AG09309 (cell line): ENCODE data around the gene MYLK4.
A peak's percentile ranks its signal among the peaks of the same experiment; 100 is the strongest.

Experiments
- DNase-seq: peaks from one replicate; pipeline ENCODE4 v3.0.0-alpha.2; 2010; ENCODE audit warnings: low read depth
- H3K4me3 ChIP-seq: 2 replicates; pipeline ENCODE4 v1.5.1; 2011; ENCODE audit warnings: mild to moderate bottlenecking, low read depth, low read length, moderate library complexity; ENCODE audit not compliant: control insufficient read depth
- TF ChIP-seq, protein P1 (sequence below): IDR thresholded peaks from 2 replicates; pipeline ENCODE4 v1.5.1; 2011; ENCODE audit warnings: mild to moderate bottlenecking, low read depth, low read length, inconsistent platforms; ENCODE audit not compliant: insufficient read depth, control insufficient read depth; ENCODE audit errors: missing control alignments

MYLK4 gene

DNA sequence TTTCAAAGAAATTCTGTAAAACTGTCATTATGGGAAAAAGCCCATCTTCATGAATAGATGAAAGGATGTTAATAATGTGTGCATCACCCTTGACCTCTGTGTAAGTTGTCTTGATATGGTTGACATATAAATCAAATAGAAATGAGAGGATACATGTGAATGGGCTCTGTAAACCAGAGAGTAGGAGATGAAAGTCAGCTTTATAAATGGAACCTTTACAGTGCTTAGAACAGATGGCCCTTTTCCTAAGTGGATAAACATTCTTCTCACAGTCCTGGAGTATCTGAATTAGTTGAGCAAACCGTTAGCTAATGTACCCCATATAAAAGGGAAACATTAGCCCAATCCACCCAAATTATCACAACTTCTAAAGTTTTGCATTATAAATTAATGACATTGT lies 57.5 kb downstream of the MYLK4 start:
- no peak for DNase-seq
- H3K4me3 ChIP-seq: no peak overlapping the region
- TF ChIP-seq, protein P1, sequence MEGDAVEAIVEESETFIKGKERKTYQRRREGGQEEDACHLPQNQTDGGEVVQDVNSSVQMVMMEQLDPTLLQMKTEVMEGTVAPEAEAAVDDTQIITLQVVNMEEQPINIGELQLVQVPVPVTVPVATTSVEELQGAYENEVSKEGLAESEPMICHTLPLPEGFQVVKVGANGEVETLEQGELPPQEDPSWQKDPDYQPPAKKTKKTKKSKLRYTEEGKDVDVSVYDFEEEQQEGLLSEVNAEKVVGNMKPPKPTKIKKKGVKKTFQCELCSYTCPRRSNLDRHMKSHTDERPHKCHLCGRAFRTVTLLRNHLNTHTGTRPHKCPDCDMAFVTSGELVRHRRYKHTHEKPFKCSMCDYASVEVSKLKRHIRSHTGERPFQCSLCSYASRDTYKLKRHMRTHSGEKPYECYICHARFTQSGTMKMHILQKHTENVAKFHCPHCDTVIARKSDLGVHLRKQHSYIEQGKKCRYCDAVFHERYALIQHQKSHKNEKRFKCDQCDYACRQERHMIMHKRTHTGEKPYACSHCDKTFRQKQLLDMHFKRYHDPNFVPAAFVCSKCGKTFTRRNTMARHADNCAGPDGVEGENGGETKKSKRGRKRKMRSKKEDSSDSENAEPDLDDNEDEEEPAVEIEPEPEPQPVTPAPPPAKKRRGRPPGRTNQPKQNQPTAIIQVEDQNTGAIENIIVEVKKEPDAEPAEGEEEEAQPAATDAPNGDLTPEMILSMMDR: no peak

DNA sequence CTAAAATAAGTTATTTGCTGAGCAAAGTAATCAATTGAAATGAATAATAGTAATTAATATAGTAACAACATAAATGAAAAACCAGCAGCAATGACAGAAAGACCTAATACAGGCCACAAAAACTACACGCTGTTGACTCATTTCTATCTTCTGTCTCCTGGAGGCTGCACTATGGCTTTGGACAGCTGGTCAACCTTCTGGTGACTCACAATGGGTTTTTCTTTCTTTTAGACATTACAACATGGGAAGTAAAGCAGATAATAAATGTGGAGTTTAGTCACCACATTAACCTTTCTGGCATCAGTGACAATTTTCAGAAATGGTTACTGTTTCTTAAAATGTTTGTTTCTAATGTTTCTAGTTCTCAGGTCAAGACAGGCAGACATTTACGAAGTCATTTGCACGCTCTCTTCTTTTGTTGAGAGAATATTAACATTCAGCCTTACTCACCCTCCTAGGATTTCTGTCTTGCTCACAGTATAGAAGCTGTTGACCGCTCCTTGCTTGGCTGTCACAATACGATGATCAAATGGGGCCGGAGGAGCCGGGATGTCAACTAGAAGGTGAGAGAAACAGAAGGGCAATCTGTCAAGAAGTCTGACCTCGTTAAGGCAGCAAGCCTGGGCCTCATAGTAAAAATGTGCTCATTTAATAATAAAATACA lies 62.2 kb downstream of the MYLK4 start:
- peak; percentile 59 for DNase-seq
- TF ChIP-seq, protein P1: no peak
- no peak overlapping the region for H3K4me3 ChIP-seq

DNA sequence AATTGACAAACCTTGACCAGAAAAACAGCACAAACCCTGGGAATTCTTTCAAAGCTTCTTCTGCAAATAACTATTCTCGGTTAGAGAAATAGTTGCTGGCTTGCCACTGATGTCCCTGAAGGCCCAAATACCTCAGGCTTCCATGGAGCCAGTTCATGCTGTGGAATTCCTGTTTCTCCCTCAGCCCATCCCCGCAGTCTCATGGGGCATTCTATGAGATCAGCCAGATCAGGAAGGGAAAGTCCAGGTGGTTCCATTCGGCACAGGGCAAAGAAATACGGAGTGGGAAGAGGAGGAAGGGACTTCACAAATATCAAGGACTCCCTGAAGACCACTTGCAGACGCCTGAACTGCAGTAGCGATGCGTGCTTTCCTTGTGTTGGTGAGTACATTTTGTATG lies 63.3 kb downstream of the MYLK4 start:
- H3K4me3 ChIP-seq: no peak overlapping the region
- no peak for DNase-seq
- TF ChIP-seq, protein P1: no peak

DNA sequence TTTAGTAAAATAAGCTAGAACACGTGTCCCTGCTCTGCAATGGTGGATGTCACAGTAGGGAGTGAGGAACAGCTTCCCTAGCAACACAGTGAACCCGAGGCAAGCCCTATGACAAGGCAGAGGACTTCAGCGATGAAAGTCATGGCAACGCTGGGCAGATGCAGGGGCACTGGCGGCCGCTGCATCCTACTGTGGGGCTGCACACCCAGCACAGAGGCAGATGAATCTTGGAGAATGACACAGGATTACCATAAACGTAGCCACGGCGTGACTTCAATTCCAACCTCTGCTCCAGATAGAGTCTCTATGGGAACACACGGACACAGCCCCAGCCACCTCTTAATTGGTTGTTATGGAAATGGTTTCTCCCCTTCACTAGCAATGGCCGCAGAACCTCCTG lies 64.2 kb downstream of the MYLK4 start:
- no peak for DNase-seq
- H3K4me3 ChIP-seq: no peak overlapping the region
- TF ChIP-seq, protein P1: no peak

DNA sequence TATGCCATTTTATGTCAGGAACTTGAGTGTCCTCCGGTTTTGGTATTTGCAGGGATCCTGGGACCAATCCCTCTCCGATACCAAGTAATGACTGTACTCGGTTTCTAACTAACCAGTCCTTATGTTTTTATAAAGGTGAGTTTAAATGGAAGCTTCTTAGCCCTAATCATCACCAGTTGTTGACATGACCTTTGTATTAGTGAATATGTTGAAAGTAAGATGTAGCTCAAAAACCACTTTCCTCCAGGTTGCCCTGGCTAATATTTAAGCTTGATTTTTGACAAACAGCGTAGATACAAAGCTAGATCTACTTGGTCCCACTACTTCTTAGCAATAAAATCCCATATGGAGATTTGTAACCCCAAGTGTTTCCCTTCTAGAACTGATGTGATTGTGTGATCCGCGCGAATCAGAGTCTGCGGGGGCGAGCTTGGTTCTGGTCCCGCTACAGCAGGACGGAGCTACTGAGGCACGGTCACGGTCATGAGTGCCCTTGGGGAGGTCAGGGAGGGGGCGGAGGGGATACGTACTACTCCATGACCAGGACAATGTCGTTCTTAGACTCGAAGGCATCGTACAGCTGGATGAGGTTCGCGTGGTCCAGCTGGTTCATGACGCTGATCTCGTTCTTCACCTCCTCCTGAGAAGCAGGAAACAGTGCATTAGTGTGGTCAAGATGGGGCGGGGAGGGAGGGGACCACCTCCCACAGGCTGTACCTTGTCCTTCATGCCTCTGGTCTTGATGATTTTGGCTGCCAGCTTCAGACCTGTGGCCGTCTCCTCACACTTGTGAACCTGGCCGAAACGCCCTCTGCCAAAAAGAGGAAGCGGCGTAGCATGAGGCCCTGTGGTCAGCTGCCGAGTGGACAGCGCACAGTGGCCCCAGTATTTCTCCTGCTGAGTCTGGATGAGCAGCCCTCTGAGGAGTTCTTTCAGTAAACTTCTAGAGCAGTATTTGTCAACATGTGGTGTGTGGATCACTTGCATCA lies 65.7 kb downstream of the MYLK4 start:
- no peak for DNase-seq
- H3K4me3 ChIP-seq: no peak overlapping the region
- TF ChIP-seq, protein P1: no peak

DNA sequence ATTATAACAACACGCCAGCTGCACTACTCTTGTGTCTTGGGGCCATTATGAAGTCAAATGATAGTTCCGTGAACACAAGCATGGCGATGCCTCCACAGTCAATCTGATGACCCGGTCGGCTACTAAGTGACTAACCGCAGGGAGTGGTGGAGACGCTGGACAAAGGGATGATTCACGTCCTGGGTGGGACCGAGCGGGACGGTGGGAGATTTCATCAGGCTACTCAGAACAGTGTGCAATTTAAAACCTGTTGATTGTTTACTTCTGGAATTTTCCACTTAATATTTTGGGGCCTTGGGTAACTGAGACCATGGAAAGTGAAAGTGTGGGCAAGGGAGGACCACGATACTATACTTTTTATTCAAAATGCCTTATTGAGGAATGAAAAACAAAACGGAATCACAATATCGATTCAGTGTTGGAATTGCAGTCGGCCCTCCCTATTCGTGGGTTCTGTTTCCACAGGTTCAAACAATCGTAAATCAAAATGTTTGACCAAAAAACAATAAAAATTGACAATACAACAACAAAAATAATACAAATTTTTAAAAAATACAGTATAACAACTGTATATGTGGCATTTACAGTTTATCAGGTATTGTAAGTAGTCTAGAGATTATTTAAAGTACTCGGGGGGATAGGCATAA lies 66.5 kb downstream of the MYLK4 start:
- no peak overlapping the region for H3K4me3 ChIP-seq
- TF ChIP-seq, protein P1: no peak
- no peak for DNase-seq
